ELR (cell line): ENCODE data around the gene ACP7.
"Not testable (repeated sequence)": the region's sequence is repeated elsewhere in the genome, so short reads cannot be mapped to it uniquely, and the experiment has no call there.

Source experiments
- DNase-seq: peaks from one replicate; pipeline ENCODE4 v3.0.0-alpha.2; 2015; ENCODE audit warnings: low read depth

The ACP7 gene

GRCh38 chr19:39083983-39084731 is at the start of gene ACP7:
Gene ACP7 (plus strand): TSS chr19:39084368. CDS start chr19:39085270, 902 bp downstream.
- peak; percentile 33 for DNase-seq

DNA sequence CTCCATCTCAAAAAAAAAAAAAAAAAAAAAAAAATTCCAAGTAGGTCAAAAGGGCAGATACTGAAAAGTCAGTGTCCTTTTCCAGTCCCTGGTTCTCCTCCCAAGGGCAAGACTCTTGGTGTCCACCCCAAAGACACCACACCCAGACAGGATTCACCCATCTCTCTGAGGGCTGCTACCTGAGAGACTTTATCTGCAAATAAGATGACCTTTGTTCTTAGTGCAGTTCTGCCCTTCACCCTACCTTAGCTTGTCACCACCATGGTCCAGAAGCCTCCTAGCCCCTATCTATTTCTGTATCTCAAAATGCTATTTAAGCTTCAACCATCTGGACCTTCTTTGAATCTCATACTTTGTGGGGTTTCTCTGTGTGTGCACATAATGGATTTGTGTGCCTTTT is 47.6 kb upstream of the ACP7 start:
- no peak for DNase-seq

DNA sequence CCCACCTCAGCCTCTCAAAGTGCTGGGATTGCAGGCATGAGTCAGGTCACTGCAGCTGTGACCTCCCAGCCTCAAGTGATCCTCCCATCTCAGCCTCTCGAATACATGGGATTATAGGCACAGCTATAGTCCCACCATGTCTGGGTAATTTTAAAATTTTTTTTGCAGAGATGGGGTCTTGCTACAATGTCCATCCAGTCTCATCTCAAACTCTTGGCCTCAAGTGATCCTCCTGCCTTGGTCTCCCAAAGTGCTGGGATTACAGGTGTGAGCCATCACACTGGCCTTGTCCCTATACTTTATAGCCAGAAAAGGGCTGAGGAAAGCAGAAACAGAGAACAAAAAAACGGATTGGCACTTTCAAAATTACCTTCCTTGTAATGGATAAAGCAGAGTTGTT is 47.0 kb upstream of the ACP7 start:
- DNase-seq, result no peak

GRCh38 chr19:39038098-39038497 is 46.1 kb upstream of the ACP7 start:
- DNase-seq, result peak; percentile 63

DNA sequence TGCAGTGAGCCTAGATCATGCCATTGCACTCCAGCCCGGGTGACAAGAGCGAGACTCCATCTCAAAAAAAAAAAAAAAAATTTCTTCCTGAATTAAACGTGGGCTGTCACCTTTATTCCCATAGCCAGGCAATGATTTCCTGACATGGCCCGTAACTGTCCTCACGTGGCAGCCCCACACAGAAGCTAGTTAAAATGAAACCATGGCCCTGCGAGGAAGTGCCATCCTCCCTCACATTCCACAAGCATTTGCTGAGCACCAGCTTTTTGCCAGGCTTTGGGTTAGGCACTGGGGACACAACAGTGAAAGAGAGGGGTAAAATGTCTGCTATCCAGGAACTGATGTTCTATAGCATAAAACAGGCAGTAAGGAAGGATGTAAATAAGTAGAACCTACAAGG is 38.7 kb upstream of the ACP7 start:
- DNase-seq, result no peak

DNA sequence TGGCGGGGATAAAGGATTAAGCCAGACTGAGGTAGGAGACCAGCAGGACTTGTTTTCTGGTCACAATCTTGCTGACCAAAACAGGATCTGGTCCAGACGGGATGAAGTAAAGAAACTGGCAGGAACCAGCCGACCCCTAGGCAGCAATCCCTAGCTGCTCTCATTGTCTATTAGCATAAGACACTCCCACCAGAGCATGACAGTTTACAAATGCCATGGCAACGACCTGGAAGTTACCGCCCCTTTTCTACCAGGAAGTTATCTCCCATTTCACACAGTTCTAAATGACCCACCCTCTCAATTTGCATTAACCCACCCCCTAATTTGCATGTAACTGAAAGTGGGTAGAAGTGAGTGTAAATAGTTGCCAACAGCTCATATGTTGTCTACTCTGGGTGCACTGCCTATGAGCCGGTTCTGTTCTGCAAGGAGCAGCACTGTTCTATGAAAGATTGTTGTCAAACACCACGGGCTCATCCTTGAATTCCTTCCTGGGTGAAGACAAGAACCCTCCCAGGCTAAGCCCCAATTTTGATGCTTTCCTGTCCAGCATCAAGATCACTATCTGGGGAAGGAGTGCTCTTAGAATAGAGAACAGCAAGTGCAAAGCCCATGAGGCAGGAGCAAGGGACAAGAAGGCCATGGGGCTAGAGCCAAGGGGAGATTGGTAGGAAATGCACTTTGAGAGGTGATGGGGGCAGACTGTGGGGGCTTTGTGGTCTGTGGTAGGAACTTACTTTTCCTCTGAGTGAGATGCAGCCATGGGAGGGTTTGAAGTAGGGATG is 37.9 kb upstream of the ACP7 start:
- DNase-seq, result peak; percentile 44

- DNase-seq, result no peak
These were observed 37.1 kb upstream of the ACP7 start for GRCh38 chr19:39047073-39047472.

DNA sequence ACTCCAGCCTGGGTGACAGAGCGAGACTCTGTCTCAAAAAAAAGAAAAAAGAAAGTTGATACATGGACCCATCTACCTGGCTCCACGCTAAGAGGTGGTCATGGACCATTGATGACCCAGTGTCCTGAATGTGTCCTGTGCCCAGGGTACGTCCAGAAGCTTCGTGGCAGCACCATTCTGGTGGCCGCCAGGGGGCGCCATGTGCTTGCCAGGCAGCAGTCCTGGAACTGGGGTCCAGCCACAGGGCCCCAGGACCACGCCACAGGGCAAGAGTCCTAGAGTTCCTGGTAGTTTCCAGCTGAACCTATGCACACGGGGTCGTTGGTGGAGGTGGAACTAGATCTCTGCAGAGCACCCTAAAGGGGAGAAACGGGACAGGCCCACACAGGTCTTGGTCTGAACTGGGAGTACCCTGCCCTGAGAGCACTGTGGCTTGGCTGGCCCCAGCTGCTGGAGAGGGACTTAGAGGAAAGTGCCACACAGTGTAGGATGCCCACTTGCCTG is 31.9 kb upstream of the ACP7 start:
- peak; percentile 62 for DNase-seq

GRCh38 chr19:39052846-39053245 is 31.3 kb upstream of the ACP7 start:
- DNase-seq, result no peak

GRCh38 chr19:39053276-39054090 is 30.7 kb upstream of the ACP7 start:
- DNase-seq, result no peak

- DNase-seq, result no peak
These were observed 30.1 kb upstream of the ACP7 start for GRCh38 chr19:39054091-39054470.

DNA sequence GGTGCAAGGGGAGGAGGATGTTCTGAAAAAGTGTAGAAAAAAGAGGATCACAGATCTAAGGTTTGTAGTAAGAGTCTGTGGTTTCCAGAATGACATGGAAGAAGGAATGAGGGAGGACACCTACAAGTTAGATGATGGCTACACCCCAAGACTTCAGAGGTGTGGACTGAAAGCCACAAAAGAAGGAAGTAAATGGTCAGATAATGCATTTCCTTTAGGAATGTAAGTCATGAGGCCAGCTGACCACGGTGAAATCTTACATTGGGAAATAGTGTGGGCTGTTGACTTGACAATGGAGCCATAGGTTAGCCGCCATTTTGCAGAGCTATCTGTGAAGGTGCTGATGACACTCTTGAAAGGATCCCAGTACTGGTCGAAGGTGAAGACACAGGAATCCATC is 26.6 kb upstream of the ACP7 start:
- DNase-seq, result no peak

DNA sequence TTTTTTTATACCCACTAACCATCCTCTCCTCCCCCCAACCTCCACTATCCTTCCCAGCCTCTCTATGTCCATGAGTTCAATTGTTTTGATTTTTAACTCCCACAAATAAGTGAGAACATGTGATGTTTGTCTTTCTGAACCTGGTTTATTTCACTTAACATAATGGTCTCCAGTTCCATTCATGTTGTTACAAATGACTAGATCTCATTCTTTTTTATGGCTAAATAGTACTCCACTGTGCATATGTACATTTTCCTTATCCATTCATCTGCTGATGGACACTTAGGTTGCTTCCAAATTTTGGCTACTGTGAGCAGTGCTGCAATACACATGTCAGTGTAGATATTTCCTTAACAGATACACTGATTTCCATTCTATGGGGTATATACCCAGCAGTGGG is 24.9 kb upstream of the ACP7 start:
- DNase-seq, result no peak

GRCh38 chr19:39060171-39060570 is 24.0 kb upstream of the ACP7 start:
- no peak for DNase-seq

- DNase-seq, result no peak
These were observed 19.8 kb upstream of the ACP7 start for GRCh38 chr19:39064405-39064804.

DNA sequence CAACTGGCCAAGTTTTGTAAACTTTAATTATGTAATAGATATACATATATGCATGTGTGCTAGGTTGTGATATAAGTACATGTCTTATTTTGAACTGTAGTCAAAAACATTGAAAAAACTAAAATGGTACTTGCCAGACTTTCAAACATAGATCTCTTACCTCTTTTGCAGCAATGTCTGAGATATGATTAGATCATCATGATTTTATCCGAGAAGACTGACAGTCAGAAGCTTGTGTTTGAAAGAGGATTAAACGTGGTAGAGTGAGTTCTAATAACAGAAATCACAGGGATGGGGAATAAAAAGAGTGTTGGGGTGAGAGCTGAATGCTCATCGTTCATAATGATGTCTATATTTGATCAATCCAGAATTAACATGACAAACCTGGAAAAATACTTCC is 18.2 kb upstream of the ACP7 start:
- no peak for DNase-seq

GRCh38 chr19:39067104-39067503 is 17.1 kb upstream of the ACP7 start:
- DNase-seq, result no peak

DNA sequence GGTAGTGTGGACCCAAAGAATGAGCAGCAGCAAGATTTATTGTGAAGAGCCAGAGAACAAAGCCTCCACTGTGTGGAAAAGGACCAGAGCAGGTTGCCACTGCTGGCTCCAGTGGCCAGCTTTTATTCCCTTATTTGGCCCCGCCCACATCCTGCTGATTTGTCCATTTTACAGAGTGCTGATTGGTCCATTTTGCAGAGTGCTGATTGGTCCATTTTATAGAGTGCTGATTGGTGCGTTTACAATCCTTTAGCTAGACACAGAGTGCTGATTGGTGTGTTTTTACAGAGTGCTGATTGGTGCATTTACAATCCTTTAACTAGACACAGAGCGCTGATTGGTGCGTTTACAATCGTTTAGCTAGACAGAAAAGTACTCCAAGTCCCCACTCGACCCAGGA is 15.9 kb upstream of the ACP7 start:
- DNase-seq, result not testable (repeated sequence)

GRCh38 chr19:39070888-39071287 is 13.3 kb upstream of the ACP7 start:
- DNase-seq, result peak; percentile 96

DNA sequence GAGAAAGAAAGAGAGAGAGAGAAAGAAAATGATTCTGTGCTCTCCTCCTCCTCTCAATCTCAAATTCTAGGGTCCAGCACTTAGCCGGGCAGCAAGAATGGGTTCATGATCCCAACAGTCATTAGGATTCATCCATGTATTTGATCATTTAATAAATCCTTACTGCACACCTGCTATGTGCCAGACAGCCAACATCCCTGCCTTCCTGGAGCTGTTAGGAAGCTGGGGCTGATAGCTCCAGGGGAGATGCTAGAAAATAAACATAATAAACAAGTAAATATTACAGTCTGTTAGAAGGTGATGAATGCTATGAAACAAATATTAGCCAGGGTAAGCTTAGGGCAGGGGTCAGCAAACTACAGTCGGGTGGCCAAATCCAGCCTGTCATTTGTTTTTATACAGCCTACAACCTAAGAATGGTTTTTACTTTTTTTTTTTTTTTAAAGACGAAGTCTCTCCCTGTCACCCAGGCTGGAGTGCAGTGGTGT is 9.9 kb upstream of the ACP7 start:
- DNase-seq, result no peak

- DNase-seq, result no peak
These were observed 9.2 kb upstream of the ACP7 start for GRCh38 chr19:39074942-39075341.

GRCh38 chr19:39077323-39077722 is 6.8 kb upstream of the ACP7 start:
- no peak for DNase-seq
